H7 (cell line): ENCODE results near the gene RGS6. TPM values are rescaled to one million over a fixed set of nuclear protein-coding genes. Genes with fewer than 3 reads are reported as not detected.

Experiments
- DNase-seq: peaks from one replicate; pipeline ENCODE4 v3.0.0; 2012
- H3K27me3 ChIP-seq: 2 replicates; pipeline ENCODE4 v1.6.0; 2011; ENCODE audit warnings: mild to moderate bottlenecking, low read length; ENCODE audit not compliant: control insufficient read depth, insufficient read depth
- H3K36me3 ChIP-seq: replicated peaks from 2 replicates; pipeline ENCODE4 v1.5.1; 2011; ENCODE audit warnings: low read length; ENCODE audit not compliant: control insufficient read depth, insufficient read depth
- H3K4me3 ChIP-seq: 2 replicates; pipeline ENCODE4 v1.5.1; 2011; ENCODE audit warnings: low read depth, mild to moderate bottlenecking, control low read depth, low read length, moderate library complexity; ENCODE audit not compliant: insufficient read depth
- total RNA-seq: library from RNA; depleted of rRNA; stranded (reverse); fragments of >200 nt; shearing (Covaris generic); gene quantifications from 2 replicates; pipeline ENCODE4 v1.2.3, GENCODE V29; 2014

RGS6 gene
- total RNA-seq, 1 experiment from 2014 or later, result 0.87 TPM

DNA sequence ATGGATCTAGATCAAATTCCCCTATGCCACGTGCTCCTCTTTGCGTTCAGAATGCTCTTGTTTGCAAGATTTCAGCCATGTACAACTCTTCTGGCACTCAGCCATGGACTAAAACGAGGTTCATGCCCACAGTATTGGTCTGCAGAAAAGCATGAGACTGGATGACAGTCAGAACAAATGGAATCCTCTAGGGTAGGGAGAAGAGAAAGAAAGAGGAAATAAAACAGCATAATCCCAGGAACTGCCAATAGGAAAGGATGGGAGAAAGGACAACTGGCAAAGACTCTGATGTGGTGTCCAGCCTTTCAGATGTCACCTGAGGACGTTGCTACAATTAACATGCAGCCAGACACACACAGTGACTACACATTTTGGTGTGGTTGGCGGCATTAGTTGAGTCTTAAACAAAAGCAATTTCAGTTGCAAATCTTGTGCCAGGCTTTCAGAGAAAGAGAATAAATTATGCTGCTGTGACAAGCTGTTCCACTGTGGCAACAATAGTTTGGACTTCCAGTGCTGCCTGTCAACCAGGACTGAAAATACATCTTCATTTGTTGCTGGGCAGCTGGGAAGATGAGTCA, 338.0 kb downstream of the RGS6 start:
- no peak for DNase-seq
- H3K27me3 ChIP-seq, result no peaks in the 10 kb centered on the region
- no peaks in the 10 kb centered on the region for H3K36me3 ChIP-seq
- H3K4me3 ChIP-seq, result no peak overlapping the region

DNA sequence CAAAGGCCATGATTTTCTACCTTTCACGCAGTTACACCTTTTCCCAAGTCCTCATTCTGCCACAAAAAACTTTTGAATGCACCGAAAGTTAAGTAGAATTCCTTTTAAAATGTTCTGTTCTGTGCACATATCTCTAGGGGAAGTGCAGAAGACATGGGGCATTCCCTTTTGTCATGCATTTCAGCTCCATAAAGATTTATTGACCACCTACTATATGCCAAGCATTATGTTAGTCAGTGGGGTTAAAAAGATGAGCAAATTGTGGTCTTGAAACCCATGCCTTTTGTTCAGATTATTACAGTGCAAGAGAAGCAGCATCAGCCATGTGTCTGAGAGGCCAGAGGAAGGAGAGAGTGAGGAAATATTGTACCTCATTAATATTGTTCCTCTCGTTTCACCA, 338.5 kb downstream of the RGS6 start:
- H3K27me3 ChIP-seq, result no peaks in the 10 kb centered on the region
- H3K36me3 ChIP-seq, result no peaks in the 10 kb centered on the region
- H3K4me3 ChIP-seq, result no peak overlapping the region
- no peak for DNase-seq

DNA sequence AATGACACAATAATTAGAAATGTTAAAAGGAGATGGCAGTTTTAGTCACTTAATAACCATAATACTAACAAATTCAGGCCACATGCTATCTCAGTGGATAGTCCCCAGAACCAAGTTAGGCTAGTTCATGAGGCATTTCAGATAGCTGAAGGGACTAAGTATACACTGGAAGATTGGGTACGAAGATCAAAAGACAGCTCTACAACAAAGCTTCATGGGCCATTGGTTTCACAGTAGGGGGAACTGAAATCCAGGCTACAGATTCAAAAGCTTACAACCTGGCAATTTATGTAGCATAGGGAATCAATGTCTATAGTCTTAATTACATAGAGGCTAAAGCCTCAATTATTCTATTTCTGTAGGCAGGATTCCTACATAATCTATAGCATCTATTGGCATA, 343.0 kb downstream of the RGS6 start:
- Histone ChIP-seq H3K27me3 (no peaks in the 10 kb centered on the region), H3K36me3 (no peaks in the 10 kb centered on the region), H3K4me3 (no peak overlapping the region)
- no peak for DNase-seq

DNA sequence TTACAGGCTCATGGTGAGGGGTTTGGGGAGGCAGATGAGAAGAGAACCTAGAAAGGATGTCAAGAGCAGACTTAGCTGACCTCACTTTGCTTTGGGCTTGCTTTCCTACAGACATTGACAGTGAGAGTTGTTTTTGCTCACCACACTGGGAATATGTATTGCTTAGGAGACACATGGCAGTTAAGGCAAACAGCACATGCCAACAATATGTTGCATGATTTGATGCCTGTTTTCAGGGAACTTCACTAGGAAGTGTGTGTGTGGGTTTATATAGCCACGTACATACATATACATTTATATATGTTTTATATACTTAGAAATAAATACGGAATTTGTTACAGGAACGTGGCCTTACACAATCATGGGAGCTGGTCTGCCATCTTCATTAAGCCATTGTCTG, 346.1 kb downstream of the RGS6 start:
- Histone ChIP-seq H3K4me3 (no peak overlapping the region), H3K36me3 (no peaks in the 10 kb centered on the region), H3K27me3 (no peaks in the 10 kb centered on the region)
- DNase-seq, result no peak

DNA sequence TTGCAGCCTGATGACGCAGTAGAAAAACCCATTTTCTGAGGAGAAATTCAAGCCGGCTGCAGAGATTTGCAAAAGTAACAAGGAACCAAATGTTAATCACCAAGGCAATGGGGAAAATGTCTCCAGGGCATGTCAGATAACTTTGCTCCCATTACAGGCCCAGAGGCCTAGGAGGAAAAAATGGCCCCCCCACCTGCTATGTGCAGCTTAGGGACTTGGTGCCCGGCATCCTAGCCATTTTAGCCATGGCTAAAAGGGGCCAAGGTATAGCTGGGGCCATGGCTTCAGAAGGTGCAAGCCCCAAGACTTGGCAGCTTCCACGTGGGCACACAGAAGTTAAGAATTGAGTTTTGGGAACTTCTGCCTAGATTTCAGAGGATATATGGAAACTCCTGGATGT, 351.9 kb downstream of the RGS6 start:
- no peaks in the 10 kb centered on the region for H3K36me3 ChIP-seq
- no peaks in the 10 kb centered on the region for H3K27me3 ChIP-seq
- H3K4me3 ChIP-seq, result no peak overlapping the region
- DNase-seq, result no peak

DNA sequence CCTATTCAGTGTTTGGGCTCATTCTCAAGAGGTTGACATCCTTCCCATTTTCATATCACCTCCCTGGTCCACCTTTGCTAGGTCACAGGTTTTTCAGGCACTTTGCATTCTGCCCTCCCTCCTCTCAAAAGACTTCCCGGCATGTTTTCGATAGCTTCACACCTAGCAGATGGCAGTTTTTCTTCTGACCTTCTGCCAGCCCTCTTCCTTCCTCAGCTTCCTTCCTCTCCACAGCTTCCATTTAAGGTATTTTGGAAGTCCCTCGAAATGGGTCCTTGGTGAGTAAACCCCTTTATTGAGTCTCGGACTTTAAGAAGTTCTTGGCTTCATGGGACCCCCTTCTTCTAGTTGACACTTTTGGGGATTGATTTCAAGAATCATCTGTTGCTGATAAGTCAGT, 358.0 kb downstream of the RGS6 start:
- Histone ChIP-seq H3K4me3 (no peak overlapping the region), H3K27me3 (no peaks in the 10 kb centered on the region), H3K36me3 (no peaks in the 10 kb centered on the region)
- DNase-seq, result no peak

DNA sequence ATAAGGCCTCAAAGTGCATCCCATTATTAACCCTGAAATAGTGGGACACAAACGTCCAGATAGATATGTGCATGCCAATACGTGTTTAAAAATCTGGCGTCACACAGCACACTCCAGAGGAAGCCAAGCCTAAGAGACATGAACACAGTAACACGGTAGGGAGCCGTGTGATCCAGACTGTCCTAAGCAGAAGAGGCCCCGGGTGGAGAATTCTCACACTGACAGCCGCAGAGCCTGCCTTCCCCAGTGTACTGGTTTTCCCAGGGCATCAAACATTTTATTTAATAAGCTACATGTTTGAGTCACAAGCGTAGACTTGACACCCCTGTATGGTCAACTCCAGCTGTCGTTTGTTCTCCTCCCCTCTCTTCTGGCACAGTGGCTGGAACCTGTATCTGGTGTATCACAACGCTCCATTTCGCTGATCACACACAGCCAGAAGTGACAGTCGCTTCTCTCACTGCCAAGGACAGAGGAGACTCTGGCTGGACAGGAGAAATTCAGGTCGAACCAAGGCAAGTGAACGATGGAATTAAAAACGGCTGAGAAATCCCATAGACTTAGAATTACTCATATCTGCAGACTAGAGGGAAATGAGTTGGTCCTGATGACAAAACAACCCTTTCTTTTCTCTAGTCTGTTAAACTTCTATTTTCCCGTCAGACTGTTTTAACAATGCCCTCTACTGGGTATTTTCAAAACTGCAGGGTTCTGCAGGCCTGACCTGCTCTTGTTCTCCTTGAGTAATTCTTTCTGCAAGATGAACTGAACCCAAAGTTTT, 359.9 kb downstream of the RGS6 start:
- Histone ChIP-seq H3K27me3 (no peaks in the 10 kb centered on the region), H3K36me3 (no peaks in the 10 kb centered on the region), H3K4me3 (no peak overlapping the region)
- DNase-seq, result peak; percentile 65

DNA sequence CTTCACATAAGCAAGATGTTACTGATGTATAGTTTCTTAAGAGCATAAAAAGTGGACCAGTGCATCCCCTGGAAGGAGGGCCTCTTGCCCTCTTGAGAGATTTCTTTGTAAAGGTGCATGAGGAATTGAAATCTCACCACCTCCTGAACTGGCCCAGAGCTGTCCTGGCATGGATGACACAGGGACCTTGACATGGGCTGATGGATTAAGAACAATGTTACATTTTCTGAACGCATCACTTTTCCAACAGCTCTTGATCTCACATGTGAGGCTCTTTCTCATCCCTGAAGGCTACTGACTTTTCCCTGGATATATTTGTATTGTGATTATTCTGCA, 360.4 kb downstream of the RGS6 start:
- no peak for DNase-seq
- Histone ChIP-seq H3K4me3 (no peak overlapping the region), H3K36me3 (no peaks in the 10 kb centered on the region), H3K27me3 (no peaks in the 10 kb centered on the region)

DNA sequence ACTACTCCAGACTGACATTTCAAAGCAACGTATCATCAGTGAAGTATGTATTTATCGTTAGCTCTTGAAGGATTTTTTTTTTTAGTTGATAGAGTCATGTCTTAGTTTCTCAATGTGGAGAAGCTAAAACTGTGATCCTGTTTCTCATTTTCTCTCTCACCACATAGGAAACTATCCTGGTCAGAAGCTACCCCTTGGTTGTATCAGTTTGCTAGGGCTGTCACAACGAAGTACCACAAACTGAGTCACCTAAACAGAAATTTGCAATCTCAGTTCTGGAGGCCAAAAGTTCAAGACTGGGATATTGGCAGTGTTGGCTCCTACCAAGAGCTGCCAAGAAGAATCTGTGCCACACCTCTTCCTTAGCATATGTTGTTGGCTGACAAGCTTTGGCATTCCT, 369.1 kb downstream of the RGS6 start:
- H3K36me3 ChIP-seq, result no peaks in the 10 kb centered on the region
- DNase-seq, result no peak
- H3K4me3 ChIP-seq, result no peak overlapping the region

DNA sequence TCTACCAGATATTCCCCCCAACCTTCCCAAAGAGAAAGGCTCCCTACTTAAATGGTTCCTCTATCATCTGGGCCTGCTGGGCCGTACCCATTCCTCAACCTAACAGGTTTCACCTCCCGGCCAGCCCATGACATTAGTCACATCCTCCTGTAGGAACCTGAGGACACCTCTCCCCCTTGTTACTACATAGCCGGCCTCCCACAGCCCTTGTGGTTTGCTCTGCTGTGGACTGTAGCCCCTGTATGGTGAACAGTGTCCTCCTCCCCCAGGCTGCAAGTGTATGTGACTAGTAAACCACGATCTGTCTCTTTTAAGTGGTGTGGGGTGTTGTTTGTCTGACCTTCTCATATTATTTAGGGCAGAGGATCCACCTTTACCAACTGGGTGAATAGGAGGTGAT, 371.7 kb downstream of the RGS6 start:
- Histone ChIP-seq H3K4me3 (no peak overlapping the region), H3K27me3 (no peaks in the 10 kb centered on the region), H3K36me3 (no peaks in the 10 kb centered on the region)
- no peak for DNase-seq

More for the DNA sequence above, 369.1 kb downstream of the RGS6 start:
- H3K27me3 ChIP-seq, result no peaks in the 10 kb centered on the region

DNA sequence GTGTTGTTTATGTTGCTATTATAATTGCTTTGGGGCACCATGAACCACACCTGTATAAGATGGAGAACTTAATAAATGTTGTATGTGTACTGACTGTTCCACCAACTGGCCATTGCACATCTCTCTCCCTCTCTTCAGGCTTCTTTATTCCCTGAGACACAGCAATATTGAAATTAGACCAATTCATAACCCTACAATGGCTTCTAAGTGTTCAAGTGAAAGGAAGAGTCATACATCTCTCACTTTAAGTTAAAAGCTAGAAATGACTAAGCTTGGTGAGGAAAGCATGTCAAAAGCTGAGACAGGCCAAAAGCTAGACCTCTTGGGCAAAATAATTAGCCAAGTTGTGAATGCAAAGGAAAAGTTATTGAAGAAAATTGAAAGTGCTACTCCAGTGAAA, 373.3 kb downstream of the RGS6 start:
- Histone ChIP-seq H3K36me3 (no peaks in the 10 kb centered on the region), H3K27me3 (no peaks in the 10 kb centered on the region), H3K4me3 (no peak overlapping the region)
- no peak for DNase-seq

DNA sequence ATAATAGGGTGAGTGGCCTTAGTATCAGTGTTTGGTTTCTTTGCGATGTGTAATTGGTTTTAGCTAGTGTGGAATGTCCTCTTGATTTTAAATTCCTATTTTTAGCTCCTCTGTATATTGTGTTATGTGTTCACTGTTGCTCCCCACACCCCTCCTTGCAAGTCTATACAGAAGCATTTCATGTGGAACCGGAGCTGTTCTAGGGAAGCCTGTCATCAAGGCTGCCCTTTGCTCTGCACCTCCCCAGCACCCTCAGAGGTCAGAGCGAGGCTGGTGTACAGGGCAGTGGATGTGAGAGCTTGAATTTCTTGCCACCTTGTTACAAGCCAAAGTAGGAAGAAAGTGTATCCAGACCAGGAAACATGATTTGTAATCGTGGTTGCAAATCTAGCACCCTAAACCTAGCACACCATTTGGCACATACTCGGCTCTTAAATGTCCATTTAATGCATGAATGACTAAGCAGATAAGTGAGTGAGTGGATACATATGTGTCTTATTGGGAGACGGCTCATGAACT, 376.8 kb downstream of the RGS6 start:
- Histone ChIP-seq H3K27me3 (no peaks in the 10 kb centered on the region), H3K36me3 (no peaks in the 10 kb centered on the region)
- DNase-seq, result no peak

DNA sequence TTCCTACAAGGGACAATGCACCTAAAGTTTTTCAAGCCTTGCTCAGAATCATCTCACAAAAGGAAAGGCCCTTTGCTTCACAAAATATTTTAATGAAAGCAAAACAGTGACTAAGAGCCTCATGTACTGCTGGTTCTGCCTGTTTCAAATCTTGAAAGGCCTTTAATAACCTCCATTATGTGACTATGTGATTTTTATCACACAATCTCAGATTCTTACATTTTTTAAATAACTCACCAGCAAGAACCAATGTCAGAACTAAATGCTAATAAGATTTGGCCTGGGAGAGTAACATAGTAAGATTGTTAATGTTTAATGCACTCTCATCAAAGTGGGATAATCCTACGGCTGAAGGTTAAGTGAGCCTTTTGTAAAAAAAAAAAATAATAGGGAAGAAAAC, 378.9 kb downstream of the RGS6 start:
- DNase-seq, result no peak
- Histone ChIP-seq H3K4me3 (no peak overlapping the region), H3K27me3 (no peaks in the 10 kb centered on the region), H3K36me3 (no peaks in the 10 kb centered on the region)

More for the DNA sequence above, 376.8 kb downstream of the RGS6 start:
- no peak overlapping the region for H3K4me3 ChIP-seq

DNA sequence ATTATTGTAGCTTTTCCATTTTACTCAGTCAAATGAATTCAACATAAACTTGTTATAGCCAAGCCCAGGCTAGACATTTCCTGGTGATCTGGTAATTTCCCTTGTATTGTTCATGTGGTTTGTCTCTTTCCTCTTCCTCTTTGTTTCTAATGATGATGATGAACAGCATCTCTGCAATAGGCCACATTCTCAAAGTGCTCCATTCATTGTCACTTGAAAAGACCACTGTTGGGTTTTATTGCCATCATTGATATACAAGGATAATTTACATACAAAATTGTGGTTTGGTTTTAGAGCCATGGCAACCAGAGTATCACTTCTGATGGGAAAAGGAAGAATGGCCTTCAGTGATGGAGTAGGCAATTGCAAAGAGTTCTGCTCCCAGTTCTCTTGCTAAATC, 379.3 kb downstream of the RGS6 start:
- Histone ChIP-seq H3K27me3 (no peaks in the 10 kb centered on the region), H3K36me3 (no peaks in the 10 kb centered on the region), H3K4me3 (no peak overlapping the region)
- no peak for DNase-seq

DNA sequence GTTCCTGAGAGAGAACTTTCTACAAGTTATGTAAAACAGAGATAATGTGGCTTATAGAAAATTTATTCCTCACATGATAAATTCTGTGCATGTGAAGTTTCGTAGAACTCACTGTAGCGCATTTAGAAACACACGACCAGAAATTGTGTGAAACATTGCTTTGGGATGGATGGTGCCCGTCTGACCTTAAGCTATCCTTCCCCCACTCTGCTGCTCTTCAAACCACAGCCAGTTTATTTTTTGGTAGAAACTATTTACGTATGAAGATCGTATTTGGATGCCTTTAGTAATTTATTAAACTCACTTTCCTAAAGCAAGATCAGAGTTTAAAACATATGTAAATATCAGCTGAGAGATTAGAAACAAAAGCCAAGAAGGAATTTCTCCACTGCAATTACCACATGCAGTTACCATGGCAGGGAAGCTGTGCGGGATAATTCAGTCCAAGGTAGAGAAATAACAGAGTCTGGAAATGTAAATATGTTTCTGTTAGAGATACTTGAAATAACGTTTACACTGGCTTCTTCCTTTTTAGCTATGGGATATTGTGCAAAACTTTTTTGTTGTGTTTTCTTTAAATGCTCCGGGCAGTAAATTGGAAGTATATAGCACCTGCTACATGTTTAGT, 382.7 kb downstream of the RGS6 start:
- Histone ChIP-seq H3K4me3 (no peak overlapping the region), H3K27me3 (no peaks in the 10 kb centered on the region), H3K36me3 (no peaks in the 10 kb centered on the region)
- DNase-seq, result no peak
